Fibroblast of skin of back (primary cell): ENCODE data around the gene RNF31. TPM values are rescaled to one million over a fixed set of nuclear protein-coding genes. Genes with fewer than 3 reads are reported as not detected.
"Not testable (repeated sequence)": the region's sequence is repeated elsewhere in the genome, so short reads cannot be mapped to it uniquely, and the experiment has no call there.

Experiments
- DNase-seq: peaks from one replicate; pipeline ENCODE4 v3.0.0-alpha.2; 2013
- polyA plus RNA-seq, 2 experiments: library from polyadenylated mRNA; unstranded; fragments of 120-200 nt; gene quantifications; one replicate each; pipeline ENCODE4 v1.2.1, GENCODE V29; 2013; ENCODE audit not compliant: insufficient read length in 2 of 2

The RNF31 gene
- polyA plus RNA-seq (2013, experiment 1 of 2; ENCODE audit: insufficient read length): 43.9 TPM
- 27.6 TPM for polyA plus RNA-seq (2013, experiment 2 of 2; ENCODE audit: insufficient read length)

GRCh38 chr14:24146978-24147760 lies at the start of gene RNF31:
RNF31 (plus strand) TSS chr14:24147498; CDS start chr14:24147699, 201 bp downstream.
- DNase-seq: peak; percentile 99

- no peak for DNase-seq
Observed at GRCh38 chr14:24098229-24098926, 48.9 kb upstream of the RNF31 start.

- no peak for DNase-seq
Observed at GRCh38 chr14:24098927-24099813, 48.1 kb upstream of the RNF31 start.

GRCh38 chr14:24100197-24100981 lies 46.9 kb upstream of the RNF31 start:
- DNase-seq: no peak

- no peak for DNase-seq
Observed at GRCh38 chr14:24100982-24101494, 46.3 kb upstream of the RNF31 start.

- DNase-seq: no peak
Observed at GRCh38 chr14:24102357-24103048, 44.8 kb upstream of the RNF31 start.

GRCh38 chr14:24103451-24103850 lies 43.8 kb upstream of the RNF31 start:
- DNase-seq: no peak

GRCh38 chr14:24105609-24106239 lies 41.6 kb upstream of the RNF31 start:
- DNase-seq: not testable (repeated sequence)

- no peak for DNase-seq
Observed at GRCh38 chr14:24106672-24107271, 40.5 kb upstream of the RNF31 start.

- DNase-seq: no peak
Observed at GRCh38 chr14:24108336-24108874, 38.9 kb upstream of the RNF31 start.

GRCh38 chr14:24110060-24110459 lies 37.2 kb upstream of the RNF31 start:
- no peak for DNase-seq

GRCh38 chr14:24110523-24110922 lies 36.8 kb upstream of the RNF31 start:
- DNase-seq: no peak

GRCh38 chr14:24113379-24113800 lies 33.9 kb upstream of the RNF31 start:
- no peak for DNase-seq

- DNase-seq: peak; percentile 94
Observed at GRCh38 chr14:24113801-24114531, 33.3 kb upstream of the RNF31 start.

- peak; percentile 100 for DNase-seq
Observed at GRCh38 chr14:24114532-24115421, 32.5 kb upstream of the RNF31 start, which contains the start of the genes DCAF11 and NRL. DCAF11 (plus strand) TSS chr14:24114777; CDS start chr14:24115595, 818 bp downstream. NRL (minus strand) TSS chr14:24114949; CDS start chr14:24082848, 32,101 bp downstream.

GRCh38 chr14:24115422-24116127 lies 31.7 kb upstream of the RNF31 start:
- no peak for DNase-seq
